Stimulated activated CD4-positive, alpha-beta T cell treated with anti-CD3 and anti-CD28 coated beads, Interleukin-12 subunit alpha, Interleukin-12 subunit beta, amount 100 ng/mL, for 24 hours (primary cell): Measurements from ENCODE around the gene IGSF11.

Experiments used
- DNase-seq, 2 experiments: peaks; one replicate each; pipeline ENCODE4 v3.0.0-alpha.2; 2020; ENCODE audit warnings: low read depth in 2 of 2

The IGSF11 gene

DNA sequence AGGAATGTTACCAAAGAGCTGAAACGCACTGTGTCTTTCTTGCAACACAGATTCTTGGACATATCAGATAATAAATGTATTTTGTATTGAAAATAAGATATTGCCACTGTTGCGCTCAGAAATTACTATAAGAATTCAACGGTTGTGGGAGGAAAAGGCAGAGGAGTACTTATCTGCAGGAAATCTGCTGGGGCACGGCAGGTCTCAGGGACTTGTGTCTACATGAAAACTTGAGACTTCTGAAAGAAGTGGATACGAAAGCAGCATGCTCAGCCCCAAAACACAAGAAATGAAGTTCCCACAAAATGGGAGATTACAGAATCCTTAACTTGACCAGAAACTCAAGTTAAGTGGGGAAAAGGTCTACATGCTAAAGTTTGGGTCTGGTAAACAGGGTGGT lies 86.5 kb downstream of the IGSF11 start:
- no peak for DNase-seq

GRCh38 chr3:118946449-118946848 lies 88.2 kb downstream of the IGSF11 start:
- no peak for DNase-seq

- no peak for DNase-seq
These were observed 88.8 kb downstream of the IGSF11 start for GRCh38 chr3:118945834-118946233.

DNA sequence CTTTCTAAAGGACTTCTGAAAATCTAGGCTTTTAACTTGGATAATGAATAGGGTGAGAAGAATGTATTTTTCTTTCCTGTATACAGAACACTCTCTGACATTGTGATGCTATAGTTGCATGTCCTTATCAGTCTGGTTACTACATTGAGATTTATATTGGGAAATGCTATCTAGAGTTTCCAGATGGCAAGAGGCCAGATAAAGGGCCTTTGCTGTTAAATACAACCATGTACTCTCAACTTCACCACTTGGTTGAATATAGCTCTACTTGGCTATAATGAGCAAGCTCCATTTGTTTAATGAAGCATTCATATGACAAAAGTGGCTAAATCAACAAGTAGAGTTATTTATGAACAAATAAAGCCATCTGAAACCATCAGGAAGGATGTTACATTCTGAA lies 91.0 kb downstream of the IGSF11 start:
- DNase-seq = no peak

- no peak for DNase-seq
These were observed 92.0 kb downstream of the IGSF11 start for GRCh38 chr3:118942671-118943070.

DNA sequence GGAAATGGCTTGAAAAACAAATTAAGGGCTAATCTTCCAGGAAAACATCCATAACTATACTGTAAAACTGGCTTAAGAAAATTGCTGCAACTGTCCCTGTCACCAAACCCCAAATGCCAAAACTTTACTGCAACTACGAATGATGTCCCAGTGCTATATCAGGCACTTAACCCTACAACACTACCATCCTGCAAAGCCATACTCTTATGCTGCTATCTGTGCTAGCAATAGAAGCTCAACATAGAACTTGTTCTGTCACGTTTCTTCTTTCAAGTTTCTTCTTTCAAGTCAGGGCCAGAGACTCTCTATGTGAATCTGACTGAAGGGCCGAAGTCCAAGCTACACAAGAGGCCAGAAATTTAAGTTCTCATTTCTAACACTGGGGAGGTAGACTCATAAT lies 92.5 kb downstream of the IGSF11 start:
- no peak for DNase-seq

GRCh38 chr3:118941236-118941635 lies 93.4 kb downstream of the IGSF11 start:
- no peak for DNase-seq

DNA sequence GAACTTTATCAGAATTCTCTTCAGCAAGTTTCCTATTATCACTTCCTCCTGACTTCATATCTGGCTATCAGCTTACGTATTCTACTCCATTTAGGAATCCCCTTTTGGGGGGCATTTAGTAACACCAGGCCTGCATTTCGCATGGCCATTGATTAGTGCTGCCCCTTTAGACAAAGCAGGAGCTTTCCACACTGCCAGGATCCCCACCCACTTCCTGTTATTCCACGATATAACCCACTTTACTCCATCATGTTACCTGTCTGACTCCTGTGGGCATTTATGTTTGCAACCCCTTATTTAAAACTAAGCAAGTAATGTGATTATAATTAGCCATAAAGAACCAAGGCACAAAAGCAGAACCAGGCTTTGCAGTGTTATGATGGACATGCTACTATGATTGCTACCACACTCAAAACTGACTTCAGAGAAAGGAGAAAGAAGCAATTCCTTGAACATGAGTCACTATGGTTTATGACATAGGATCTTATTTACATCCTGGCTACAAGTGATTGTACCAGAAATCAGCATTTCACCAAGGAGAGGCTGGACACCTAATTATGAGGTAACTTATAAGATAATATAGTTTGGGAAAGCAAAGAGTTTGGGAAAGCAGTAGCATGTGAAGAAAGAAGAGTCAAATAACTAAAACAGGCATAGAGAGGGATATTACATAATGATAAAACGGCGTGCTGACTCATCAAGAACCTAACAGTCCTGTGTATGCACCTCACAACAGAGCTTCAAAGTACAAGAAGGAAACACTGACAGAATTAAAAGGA lies 96.3 kb downstream of the IGSF11 start:
- no peak for DNase-seq

GRCh38 chr3:118936811-118937210 lies 97.8 kb downstream of the IGSF11 start:
- DNase-seq = no peak

DNA sequence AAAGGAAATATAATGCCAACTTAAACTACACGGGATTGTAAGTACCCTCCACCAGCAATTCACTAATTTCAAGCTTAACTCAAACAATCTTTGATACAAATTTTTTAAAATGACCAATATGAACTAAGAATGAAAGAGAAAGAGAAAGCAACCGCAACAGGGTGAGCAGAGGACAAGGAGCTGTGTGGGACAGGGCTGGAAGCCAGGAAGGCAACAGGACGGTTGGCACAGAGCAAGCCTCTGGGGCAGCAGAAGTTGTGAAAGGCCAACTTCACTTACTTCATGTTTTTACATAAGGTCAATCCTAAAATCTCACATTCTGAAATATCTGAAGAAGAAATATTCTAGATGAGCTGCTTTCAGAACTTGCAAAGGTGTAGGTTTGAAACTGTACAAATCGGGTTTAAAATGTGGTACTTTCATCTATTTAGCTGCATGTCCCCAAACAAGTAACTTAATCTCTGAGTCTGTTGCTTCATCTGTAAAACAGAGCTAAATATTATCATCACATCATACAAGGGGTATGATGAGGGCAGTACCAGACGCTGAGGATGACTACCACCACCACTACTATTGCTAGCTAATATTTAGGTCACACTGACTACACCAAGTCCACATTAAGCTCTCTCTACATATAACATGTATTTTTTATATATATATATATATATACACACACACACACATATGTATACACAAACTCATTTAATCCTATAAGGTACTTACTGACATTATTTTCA lies 101.7 kb downstream of the IGSF11 start:
- DNase-seq = no peak

GRCh38 chr3:118931996-118932395 lies 102.7 kb downstream of the IGSF11 start:
- no peak for DNase-seq

GRCh38 chr3:118927449-118927848 lies 107.2 kb downstream of the IGSF11 start:
- DNase-seq = no peak

- DNase-seq = no peak
These were observed 122.5 kb downstream of the IGSF11 start for GRCh38 chr3:118912188-118912587.

GRCh38 chr3:118910332-118910731 lies 124.3 kb downstream of the IGSF11 start:
- no peak for DNase-seq

GRCh38 chr3:118909763-118910162 lies 124.9 kb downstream of the IGSF11 start:
- no peak for DNase-seq

DNA sequence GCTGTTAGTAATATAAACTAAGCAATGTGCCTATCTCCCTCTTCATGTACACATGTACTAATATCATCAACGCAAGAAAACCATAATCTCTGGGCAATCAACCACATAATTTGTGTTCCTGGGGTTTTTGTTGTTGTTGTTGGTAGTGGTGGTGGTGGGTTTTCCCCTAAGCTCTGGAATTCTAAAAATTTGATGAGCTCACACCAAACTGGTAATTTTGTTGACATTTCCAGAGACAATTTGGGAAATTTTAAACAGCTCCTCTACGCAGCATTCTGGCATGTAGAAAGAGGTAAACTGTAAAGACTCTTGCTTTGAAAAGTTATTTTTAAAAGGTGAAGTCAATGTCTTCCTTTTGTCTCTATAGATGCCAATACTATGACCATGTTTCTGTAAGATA lies 126.7 kb downstream of the IGSF11 start:
- no peak for DNase-seq

DNA sequence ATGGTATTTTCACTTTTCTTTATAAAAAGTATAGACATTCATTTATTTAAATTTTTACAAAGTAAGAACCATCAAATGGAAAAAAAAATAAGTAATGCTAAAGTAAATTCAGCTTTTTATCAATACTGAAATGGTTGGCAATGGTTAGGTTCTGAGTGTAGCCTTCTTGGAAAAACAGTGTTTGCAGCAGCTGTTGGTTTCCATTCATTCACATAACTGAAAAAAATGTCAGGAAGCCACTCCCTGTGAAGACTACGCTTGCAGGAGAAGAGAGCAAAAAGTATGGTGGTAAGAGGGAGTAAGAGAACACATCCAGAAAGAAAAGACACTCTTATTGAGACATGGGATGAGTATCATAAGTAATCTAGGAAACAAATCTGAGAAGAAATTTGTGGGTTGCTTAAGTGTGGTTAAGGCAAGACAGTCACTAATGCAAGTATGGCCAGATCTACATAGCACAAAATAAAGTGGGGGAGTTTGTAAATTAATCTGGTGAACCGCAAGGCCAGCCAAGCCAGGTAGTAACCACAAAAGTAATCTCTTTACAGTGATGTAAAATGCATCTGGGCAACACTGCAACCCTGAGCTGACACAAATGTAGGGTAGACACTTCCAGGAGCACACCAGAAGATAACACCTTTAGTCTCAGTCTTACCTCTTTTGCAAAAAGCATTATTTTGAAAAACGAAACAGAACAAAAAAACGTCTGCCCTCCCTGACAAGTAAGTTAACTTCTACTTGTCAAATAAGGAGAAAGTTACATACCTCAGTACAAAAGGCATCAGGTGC lies 133.7 kb downstream of the IGSF11 start:
- no peak for DNase-seq

DNA sequence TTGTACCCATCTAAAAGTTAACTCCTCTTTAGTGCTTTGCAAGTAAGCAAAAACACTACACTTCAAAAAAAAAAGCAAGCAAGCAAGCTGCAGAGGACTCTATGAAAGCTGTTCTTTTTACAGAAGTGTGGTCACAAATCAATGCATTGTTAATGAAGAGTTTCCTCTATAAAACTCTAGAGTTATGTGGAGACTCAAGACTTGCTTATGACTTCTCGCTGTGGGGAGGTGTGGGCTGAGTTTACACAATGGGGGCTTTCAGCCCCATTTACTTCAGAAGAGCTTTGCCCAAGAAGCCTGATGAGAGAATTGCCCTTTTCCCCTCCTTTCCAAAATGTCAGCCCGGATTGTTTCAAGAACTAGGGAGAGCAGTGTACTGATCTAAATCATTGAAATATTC lies 144.4 kb downstream of the IGSF11 start:
- DNase-seq = no peak

DNA sequence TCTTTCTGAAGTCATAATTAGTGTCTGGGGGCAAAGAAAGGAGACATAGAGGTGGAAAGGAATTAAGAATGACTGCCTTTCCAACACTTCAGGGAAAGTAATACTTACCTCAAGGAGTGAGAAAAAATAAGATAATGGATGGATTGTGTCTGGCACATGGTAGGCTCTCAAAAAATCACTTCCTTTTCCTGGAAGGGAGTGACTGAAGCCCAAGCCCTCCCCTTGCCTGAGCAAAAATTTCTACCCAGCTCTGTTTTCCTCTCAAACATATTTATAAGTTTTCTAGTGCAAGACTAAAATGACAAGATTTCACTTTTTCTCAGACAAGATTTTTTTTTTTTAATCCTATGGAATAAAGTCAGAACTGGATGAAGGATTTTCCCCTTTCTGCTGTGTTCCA lies 145.0 kb downstream of the IGSF11 start:
- DNase-seq = no peak

DNA sequence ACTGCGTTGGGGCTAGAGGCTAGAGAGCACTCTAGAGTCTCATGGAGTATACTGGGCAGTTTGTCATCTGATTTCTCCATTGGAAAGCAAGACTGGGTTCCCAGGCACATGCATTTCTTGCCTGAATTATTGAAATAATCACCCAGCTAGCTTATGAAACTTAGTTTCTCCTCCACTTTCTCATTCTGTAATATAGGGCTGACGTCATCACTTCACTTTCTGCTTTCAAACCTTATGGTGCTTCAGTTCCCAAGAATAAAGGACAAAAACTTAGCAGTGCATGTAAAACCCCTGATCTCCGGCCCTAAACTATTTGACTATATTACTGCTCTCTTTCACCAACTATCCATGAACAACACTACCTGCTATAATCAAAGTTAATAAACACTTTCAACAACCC lies 147.9 kb downstream of the IGSF11 start:
- DNase-seq = no peak

DNA sequence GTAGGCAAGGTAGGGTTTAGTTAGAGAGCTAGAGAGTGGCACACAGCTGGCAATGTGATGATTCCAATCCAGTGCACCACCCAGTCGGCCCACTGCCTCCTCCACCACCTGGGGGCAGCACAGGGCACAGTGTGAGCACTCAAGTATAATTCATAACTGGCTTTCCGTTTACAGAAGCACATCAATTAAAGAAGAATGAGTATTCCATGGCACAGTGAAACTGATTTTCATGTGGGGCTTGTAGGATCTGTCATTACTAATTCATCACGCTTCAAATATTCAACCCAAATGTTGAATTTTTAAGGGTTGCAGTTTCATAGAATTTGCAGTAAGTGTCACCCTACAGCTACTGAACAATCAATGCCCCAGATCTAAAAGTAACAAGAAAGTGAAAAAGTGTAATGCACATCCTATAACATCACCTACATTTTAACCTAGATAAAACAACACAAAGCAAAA lies 149.9 kb downstream of the IGSF11 start:
- DNase-seq = peak; percentile 54 to 78

DNA sequence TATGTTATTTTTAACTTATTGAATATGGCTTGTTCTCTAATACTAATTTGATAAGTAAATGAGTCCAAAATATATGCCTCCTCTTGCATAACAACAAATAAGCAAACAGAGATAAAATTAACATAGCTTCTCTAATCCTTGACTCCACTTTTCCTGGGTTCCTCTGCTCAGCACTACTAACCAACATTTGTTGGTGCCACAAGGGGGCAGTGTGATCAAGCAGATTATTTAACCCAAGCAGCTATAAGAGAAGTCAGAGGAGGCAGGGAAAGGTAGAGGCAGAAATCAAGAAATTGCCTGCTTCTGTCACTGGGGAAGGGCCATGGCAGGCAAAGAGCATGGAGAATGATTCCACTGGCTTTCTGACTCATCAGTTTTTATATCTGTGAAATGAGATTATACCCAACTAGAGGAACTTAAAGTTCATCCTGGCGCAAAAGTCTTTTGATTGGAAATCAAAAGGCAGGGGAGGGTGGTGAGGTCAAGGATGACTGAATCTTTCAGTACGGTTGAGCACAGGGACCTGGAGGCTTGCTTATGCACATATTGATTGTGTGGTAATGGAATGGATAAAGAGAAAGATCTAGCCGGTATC lies 152.2 kb downstream of the IGSF11 start:
- peak; percentile 39 to 58 for DNase-seq
